Measurements from ENCODE around the gene SPATS2.

- TF ChIP-seq CTCF (IDR thresholded peaks at IDR 0.05) (no peak), EZH2 (IDR thresholded peaks at IDR 0.05; ENCODE audit: borderline replicate concordance, insufficient read depth, low read depth, low read length, poor library complexity, severe bottlenecking) (no peak)
Measured at GRCh38 chr12:49448858-49449257, 81.6 kb downstream of the SPATS2 start.
